ENCODE results near the gene BICD2. TPM values are rescaled to one million over a fixed set of nuclear protein-coding genes. Genes with fewer than 3 reads are reported as not detected.

The BICD2 gene
- total and polyA plus RNA-seq, 2 donors (not counting 1 experiment from before 2014, with no cell fraction given) = 9.1 to 35.8 TPM

- Histone ChIP-seq H3K27me3 (ENCODE audit: control insufficient read depth, insufficient read depth, low read length) (no peaks in the 10 kb centered on the region), H3K9ac (ENCODE audit: insufficient read depth, low read length) (no peak overlapping the region), H2AFZ (ENCODE audit: low read length) (no peak overlapping the region), H3K36me3 (ENCODE audit: control insufficient read depth, insufficient read depth, low read length) (no peaks in the 10 kb centered on the region), H3K27ac (ENCODE audit: insufficient read depth, low read length) (no peak overlapping the region), H3K4me2 (ENCODE audit: extremely low read depth, insufficient read depth, low read length) (no peak overlapping the region), H3K4me3 (replicated peaks in 1 of 4; ENCODE audit: control extremely low read depth in 1 of 4, insufficient read depth in 1 of 4, low read depth in 3 of 4, low read length in 4 of 4) (no peak overlapping the region), H4K20me1 (ENCODE audit: control insufficient read depth, extremely low read depth, insufficient read depth, low read length) (no peaks in the 10 kb centered on the region), H3K4me1 (ENCODE audit: control insufficient read depth, extremely low read depth, insufficient read depth, low read length) (no peaks in the 10 kb centered on the region), H3K9me3 (ENCODE audit: control insufficient read depth, insufficient read depth, low read depth, low read length) (no peaks in the 10 kb centered on the region), H3K79me2 (ENCODE audit: control insufficient read depth, insufficient read depth, low read length) (no peaks in the 10 kb centered on the region)
- no peak for DNase-seq (ENCODE audit: low read depth in 2 of 2)
- TF ChIP-seq EZH2 (IDR thresholded peaks at IDR 0.05; ENCODE audit: low read length, missing control alignments) = no peak
- TF ChIP-seq CTCF (conservative IDR thresholded peaks at IDR 0.05 in 1 of 2, IDR thresholded peaks at IDR 0.05 in 1 of 2; ENCODE audit: low read depth in 1 of 2, low read length in 2 of 2) = no peak
Observed at GRCh38 chr9:92771309-92771708, 6.7 kb upstream of the BICD2 start.

GRCh38 chr9:92770360-92770995 is 5.8 kb upstream of the BICD2 start:
- Histone ChIP-seq H3K79me2 (ENCODE audit: control insufficient read depth, insufficient read depth, low read length) (no peaks in the 10 kb centered on the region), H3K9me3 (ENCODE audit: control insufficient read depth, insufficient read depth, low read depth, low read length) (no peaks in the 10 kb centered on the region), H3K36me3 (ENCODE audit: control insufficient read depth, insufficient read depth, low read length) (no peaks in the 10 kb centered on the region), H3K27me3 (ENCODE audit: control insufficient read depth, insufficient read depth, low read length) (no peaks in the 10 kb centered on the region), H3K4me1 (ENCODE audit: control insufficient read depth, extremely low read depth, insufficient read depth, low read length) (peaks cover 7% of the 10 kb centered on the region), H3K4me2 (ENCODE audit: extremely low read depth, insufficient read depth, low read length) (no peak overlapping the region), H2AFZ (ENCODE audit: low read length) (peak overlapping the region; percentile 50), H4K20me1 (ENCODE audit: control insufficient read depth, extremely low read depth, insufficient read depth, low read length) (no peaks in the 10 kb centered on the region), H3K9ac (ENCODE audit: insufficient read depth, low read length) (no peak overlapping the region), H3K4me3 (replicated peaks in 1 of 4; ENCODE audit: control extremely low read depth in 1 of 4, insufficient read depth in 1 of 4, low read depth in 3 of 4, low read length in 4 of 4) (no peak overlapping the region), H3K27ac (ENCODE audit: insufficient read depth, low read length) (no peak overlapping the region)
- no peak for DNase-seq (ENCODE audit: low read depth in 2 of 2)
- no peak for TF ChIP-seq EZH2 (IDR thresholded peaks at IDR 0.05; ENCODE audit: low read length, missing control alignments)
- no peak for TF ChIP-seq CTCF (conservative IDR thresholded peaks at IDR 0.05 in 1 of 2, IDR thresholded peaks at IDR 0.05 in 1 of 2; ENCODE audit: low read depth in 1 of 2, low read length in 2 of 2)

GRCh38 chr9:92769990-92770359 is 5.3 kb upstream of the BICD2 start:
- no peak for DNase-seq (ENCODE audit: low read depth in 2 of 2)
- H4K20me1 ChIP-seq (ENCODE audit: control insufficient read depth, extremely low read depth, insufficient read depth, low read length) = no peaks in the 10 kb centered on the region
- no peaks in the 10 kb centered on the region for H3K36me3 ChIP-seq (ENCODE audit: control insufficient read depth, insufficient read depth, low read length)
- H2AFZ ChIP-seq (ENCODE audit: low read length) = no peak overlapping the region
- no peak overlapping the region for H3K4me3 ChIP-seq (replicated peaks in 1 of 4; ENCODE audit: control extremely low read depth in 1 of 4, insufficient read depth in 1 of 4, low read depth in 3 of 4, low read length in 4 of 4)
- H3K9ac ChIP-seq (ENCODE audit: insufficient read depth, low read length) = no peak overlapping the region
- TF ChIP-seq EZH2 (IDR thresholded peaks at IDR 0.05; ENCODE audit: low read length, missing control alignments) = no peak
- no peak for TF ChIP-seq CTCF (conservative IDR thresholded peaks at IDR 0.05 in 1 of 2, IDR thresholded peaks at IDR 0.05 in 1 of 2; ENCODE audit: low read depth in 1 of 2, low read length in 2 of 2)
- H3K79me2 ChIP-seq (ENCODE audit: control insufficient read depth, insufficient read depth, low read length) = no peaks in the 10 kb centered on the region
- no peaks in the 10 kb centered on the region for H3K27me3 ChIP-seq (ENCODE audit: control insufficient read depth, insufficient read depth, low read length)
- peaks cover 7% of the 10 kb centered on the region for H3K4me1 ChIP-seq (ENCODE audit: control insufficient read depth, extremely low read depth, insufficient read depth, low read length)
- no peaks in the 10 kb centered on the region for H3K9me3 ChIP-seq (ENCODE audit: control insufficient read depth, insufficient read depth, low read depth, low read length)
- H3K27ac ChIP-seq (ENCODE audit: insufficient read depth, low read length) = no peak overlapping the region
- no peak overlapping the region for H3K4me2 ChIP-seq (ENCODE audit: extremely low read depth, insufficient read depth, low read length)
